Lung (tissue), 12 donors: ENCODE measurements around the gene ZFYVE1. TPM values are rescaled to one million over a fixed set of nuclear protein-coding genes. Genes with fewer than 3 reads are reported as not detected.

Experiments
- ATAC-seq: fragments of 200-7000 bp; cut with Tn5 transposase; one replicate; pipeline ENCODE4 v1.9.1; 2020; ENCODE audit warnings: moderate number of reproducible peaks; ENCODE audit not compliant: insufficient read depth, low FRiP score
- DNase-seq, 3 donors: peaks; one replicate each; pipeline ENCODE4 v3.0.0-alpha.2; 2013 to 2017
- H3K27ac ChIP-seq, 2 donors: one replicate each; pipeline ENCODE4 v1.5.1; 2013; ENCODE audit warnings: mild to moderate bottlenecking in 2 of 2, moderate library complexity in 2 of 2, control low read depth in 1 of 2, inconsistent platforms in 1 of 2, low read depth in 1 of 2, low read length in 1 of 2
- H3K27me3 ChIP-seq, 3 donors: one replicate each; pipeline ENCODE4 v1.5.1; 2013; ENCODE audit warnings: low read length in 2 of 3; ENCODE audit not compliant: control insufficient read depth in 3 of 3, insufficient read depth in 3 of 3
- H3K36me3 ChIP-seq, 4 donors: one replicate each; pipeline ENCODE4 v1.5.1; 2013; ENCODE audit warnings: low read length in 4 of 4, mild to moderate bottlenecking in 1 of 4, moderate library complexity in 1 of 4; ENCODE audit not compliant: control insufficient read depth in 4 of 4, insufficient read depth in 4 of 4
- H3K4me1 ChIP-seq, 5 donors: one replicate each; pipeline ENCODE4 v1.5.1; 2013; ENCODE audit warnings: low read length in 5 of 5, mild to moderate bottlenecking in 2 of 5, moderate library complexity in 1 of 5; ENCODE audit not compliant: control insufficient read depth in 5 of 5, insufficient read depth in 5 of 5
- H3K4me3 ChIP-seq: one replicate; pipeline ENCODE4 v1.5.1; 2013; ENCODE audit warnings: mild to moderate bottlenecking, control low read depth, moderate library complexity
- H3K9ac ChIP-seq, 2 donors: one replicate each; pipeline ENCODE4 v1.5.1; 2013; ENCODE audit warnings: low read length in 2 of 2, control low read depth in 1 of 2; ENCODE audit not compliant: insufficient read depth in 1 of 2
- H3K9me3 ChIP-seq, 4 donors: one replicate each; pipeline ENCODE4 v1.5.1; 2013; ENCODE audit warnings: low read length in 3 of 4, mild to moderate bottlenecking in 1 of 4, moderate library complexity in 1 of 4; ENCODE audit not compliant: control insufficient read depth in 4 of 4, insufficient read depth in 3 of 4
- WGBS, 2 donors: extraction: QIAGEN DNeasy Blood & Tissue Kit; methylation state at CpG; one replicate each; pipeline ENCODE4 v1.1.7; 2013; 5-methylcytosine and 5-hydroxymethylcytosine counted together
- polyA plus RNA-seq, 2 donors: library from polyadenylated mRNA; stranded (reverse); fragments of 200-250 nt; gene quantifications; one replicate each; pipeline ENCODE4 v1.2.1, GENCODE V29; 2013
- total RNA-seq, 2 donors: library from RNA; depleted of rRNA in 1 of 2; stranded (reverse); fragments of >200 nt in 1 of 2; gene quantifications; one replicate each; pipeline ENCODE4 v1.2.1, GENCODE V29; 2014 to 2021
- TF ChIP-seq, protein P1 (sequence below): IDR thresholded peaks from 2 replicates; pipeline ENCODE4 v1.5.1; 2012; ENCODE audit warnings: mild to moderate bottlenecking; ENCODE audit errors: control extremely low read depth, extremely low read depth
- donor health status: control.
- donor health status: control.
- donor health status: Bipolar disorder and iron deficiency.
- donor health status: healthy.
- donor health status: DM: yes; HTN: yes; CAD: no.

Gene ZFYVE1
- total and polyA plus RNA-seq, 4 donors, result 4.1 to 17.7 (median 14.2) TPM

DNA sequence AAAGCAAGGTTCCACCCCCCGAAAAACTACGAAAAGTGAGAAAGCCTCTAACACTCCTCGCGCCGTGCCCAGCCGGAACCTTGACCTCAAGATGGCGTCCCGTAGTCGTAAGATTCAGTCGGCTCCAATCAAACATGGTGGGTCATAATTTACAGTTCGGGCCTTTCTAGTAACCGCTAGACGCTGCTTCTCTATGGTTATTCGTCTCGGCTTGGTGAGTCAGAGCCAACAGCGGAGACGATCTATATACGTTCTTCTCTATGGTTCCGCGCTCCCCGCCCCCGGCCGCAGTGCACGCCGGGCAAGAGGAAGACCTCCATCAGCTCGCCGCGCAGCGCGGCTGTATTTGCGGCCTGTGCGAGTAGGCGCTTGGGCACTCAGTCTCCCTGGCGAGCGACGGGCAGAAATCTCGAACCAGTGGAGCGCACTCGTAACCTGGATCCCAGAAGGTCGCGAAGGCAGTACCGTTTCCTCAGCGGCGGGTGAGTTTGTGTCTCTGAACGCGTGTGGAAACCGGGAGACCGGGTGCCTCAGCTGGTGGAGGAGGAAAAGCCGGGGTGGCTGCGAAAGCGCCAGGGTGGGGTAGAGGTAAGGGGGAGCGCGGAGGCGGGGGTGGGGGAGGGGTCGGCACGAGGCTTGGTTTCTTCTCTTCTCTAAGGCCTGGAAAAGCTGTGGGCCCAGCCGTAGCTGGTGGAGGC, 31.5 kb upstream of the ZFYVE1 start, which contains the start of gene RBM25:
Gene RBM25 (plus strand): TSS at position 311 of the 698 bp plus-strand sequence. CDS start 13,108 bp downstream, outside the sequence.
- Histone ChIP-seq H3K36me3 (peaks cover 0 to 3% (median under 1%) of the 10 kb centered on the region in 4 donors), H3K27me3 (no peaks in the 10 kb centered on the region), H3K9ac (peak within 1 kb of the TSS; percentile 97 to 100), H3K4me1 (peaks cover 0 to 21% (median 3%) of the 10 kb centered on the region in 5 donors), H3K27ac (peak within 1 kb of the TSS; percentile 91 to 92), H3K9me3 (no peaks in the 10 kb centered on the region), H3K4me3 (peak within 1 kb of the TSS; percentile 89)
- ATAC-seq (peak; percentile 99), DNase-seq (peak; percentile 98 to 99 (median 99))
- 0 to 1% methylated on average over 57 of the region's 57 CpGs for WGBS, 2 donors
- TF ChIP-seq, protein P1, sequence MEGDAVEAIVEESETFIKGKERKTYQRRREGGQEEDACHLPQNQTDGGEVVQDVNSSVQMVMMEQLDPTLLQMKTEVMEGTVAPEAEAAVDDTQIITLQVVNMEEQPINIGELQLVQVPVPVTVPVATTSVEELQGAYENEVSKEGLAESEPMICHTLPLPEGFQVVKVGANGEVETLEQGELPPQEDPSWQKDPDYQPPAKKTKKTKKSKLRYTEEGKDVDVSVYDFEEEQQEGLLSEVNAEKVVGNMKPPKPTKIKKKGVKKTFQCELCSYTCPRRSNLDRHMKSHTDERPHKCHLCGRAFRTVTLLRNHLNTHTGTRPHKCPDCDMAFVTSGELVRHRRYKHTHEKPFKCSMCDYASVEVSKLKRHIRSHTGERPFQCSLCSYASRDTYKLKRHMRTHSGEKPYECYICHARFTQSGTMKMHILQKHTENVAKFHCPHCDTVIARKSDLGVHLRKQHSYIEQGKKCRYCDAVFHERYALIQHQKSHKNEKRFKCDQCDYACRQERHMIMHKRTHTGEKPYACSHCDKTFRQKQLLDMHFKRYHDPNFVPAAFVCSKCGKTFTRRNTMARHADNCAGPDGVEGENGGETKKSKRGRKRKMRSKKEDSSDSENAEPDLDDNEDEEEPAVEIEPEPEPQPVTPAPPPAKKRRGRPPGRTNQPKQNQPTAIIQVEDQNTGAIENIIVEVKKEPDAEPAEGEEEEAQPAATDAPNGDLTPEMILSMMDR, result no peak

DNA sequence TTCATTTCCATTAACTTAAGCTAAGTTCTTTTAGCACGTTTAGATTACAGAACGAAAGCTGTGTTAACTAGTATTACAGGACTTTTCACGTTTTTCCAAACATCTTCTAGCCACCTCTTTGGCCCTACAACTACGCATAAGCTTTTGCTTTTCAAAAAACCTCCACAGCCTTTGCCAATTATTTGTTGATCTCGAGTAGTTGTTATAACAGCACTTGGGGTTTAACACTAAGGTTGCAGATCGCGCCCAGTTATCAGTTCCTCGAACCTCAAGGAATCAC, 31.0 kb upstream of the ZFYVE1 start:
- 6 to 10% methylated on average over 8 of the region's 8 CpGs for WGBS, 2 donors
- Histone ChIP-seq H3K4me3 (peak overlapping the region; percentile 29), H3K9me3 (no peaks in the 10 kb centered on the region), H3K27ac (peak overlapping the region; percentile 91 to 92), H3K36me3 (peaks cover 0 to 3% (median 0%) of the 10 kb centered on the region in 4 donors), H3K9ac (peak overlapping the region; percentile 80 to 86), H3K4me1 (peaks cover 0 to 21% (median 3%) of the 10 kb centered on the region in 5 donors), H3K27me3 (no peaks in the 10 kb centered on the region)
- no peak for DNase-seq
- TF ChIP-seq, protein P1, result no peak
- no peak for ATAC-seq

DNA sequence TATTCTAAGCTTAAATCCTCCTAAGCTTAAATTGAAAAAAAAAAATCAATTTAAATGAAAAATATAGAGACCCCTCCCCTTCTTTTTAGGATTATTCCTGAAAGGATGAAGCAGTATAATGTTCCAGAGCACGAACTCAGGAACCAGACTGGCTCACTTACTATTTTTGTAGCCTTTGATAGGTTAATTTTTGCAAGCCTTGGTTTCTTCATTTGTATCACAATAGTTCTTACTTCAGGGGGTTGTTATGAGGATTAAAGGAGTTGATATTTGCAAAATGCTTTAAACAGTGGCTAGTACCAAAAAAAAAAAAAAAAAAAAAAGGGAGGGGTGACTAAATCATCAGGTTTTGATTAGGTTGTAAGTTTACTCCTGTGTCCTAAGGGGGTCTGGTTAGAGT, 28.3 kb upstream of the ZFYVE1 start:
- 88% methylated on average over 1 of the region's 1 CpG for WGBS, 2 donors
- H3K27ac ChIP-seq, result no peak overlapping the region
- TF ChIP-seq, protein P1, result no peak
- H3K9ac ChIP-seq, result no peak overlapping the region
- no peak overlapping the region for H3K4me3 ChIP-seq
- H3K36me3 ChIP-seq, result no peaks in the 10 kb centered on the region
- DNase-seq, result no peak
- no peaks in the 10 kb centered on the region for H3K9me3 ChIP-seq
- H3K27me3 ChIP-seq, result no peaks in the 10 kb centered on the region
- H3K4me1 ChIP-seq, result peaks cover 0 to 10% (median 0%) of the 10 kb centered on the region in 5 donors
- ATAC-seq, result no peak
